HEK293 (cell line): ENCODE results near the gene STOML3.

Experiments used
- CTCF ChIA-PET: fragments of 350-600 bp; formaldehyde crosslinking; extraction: SDS; loops from one replicate; lab custom pipeline; 2021; ENCODE audit warnings: antibody characterized with exemption; lab: Yijun Ruan, JAX
- POLR2A ChIA-PET: fragments of 300-600 bp; formaldehyde crosslinking; extraction: SDS; loops from one replicate; lab custom pipeline; 2020; ENCODE audit warnings: antibody characterized with exemption, inconsistent platforms; lab: Yijun Ruan, JAX
- H3K27ac ChIP-seq: fragments of 200-500 bp; sonication (Bioruptor generic); 2 replicates; pipeline ENCODE4 v1.5.1; 2014; ENCODE audit warnings: low read depth, low read length, control low read depth, inconsistent platforms; ENCODE audit errors: extremely low read depth
- H3K36me3 ChIP-seq, 2 experiments: fragments of 200-500 bp in 1 of 2; sonication (Bioruptor generic) in 1 of 2; 1 replicate in 1 of 2; 2 replicates in 1 of 2; pipeline ENCODE4 v1.5.1; 2014 to 2017; ENCODE audit warnings: inconsistent platforms in 2 of 2, low read length in 2 of 2; ENCODE audit not compliant: control insufficient read depth in 2 of 2, insufficient read depth in 1 of 2
- H3K4me1 ChIP-seq: fragments of 200-500 bp; sonication (Bioruptor generic); 2 replicates; pipeline ENCODE4 v1.5.1; 2014; ENCODE audit warnings: mild to moderate bottlenecking, low read length, inconsistent platforms; ENCODE audit not compliant: control insufficient read depth, insufficient read depth
- H3K4me3 ChIP-seq: 2 replicates; pipeline ENCODE4 v1.5.1; 2011; ENCODE audit warnings: low read depth, mild to moderate bottlenecking, control low read depth, low read length, moderate library complexity
- H3K9me3 ChIP-seq: fragments of 200-500 bp; sonication (Bioruptor generic); 2 replicates; pipeline ENCODE4 v1.5.1; 2014; ENCODE audit warnings: low read depth, low read length, inconsistent platforms; ENCODE audit not compliant: control insufficient read depth, insufficient read depth
- GLI2 ChIP-seq: fragments of 450-650 bp; formaldehyde crosslinking; IDR thresholded peaks from 2 replicates; pipeline ENCODE4; 2017; ENCODE audit warnings: missing biosample characterization, missing genetic modification characterization, low read depth, borderline replicate concordance
- HOXA7 ChIP-seq: sonication (generic); formaldehyde crosslinking; IDR thresholded peaks from 2 replicates; pipeline ENCODE4 v1.8.1; 2022; ENCODE audit warnings: missing genetic modification reagents, borderline replicate concordance
- KLF8 ChIP-seq: fragments of 450-650 bp; formaldehyde crosslinking; IDR thresholded peaks from 2 replicates; pipeline ENCODE4 v1.5.1; 2016; ENCODE audit warnings: missing biosample characterization, missing genetic modification characterization
- SP2 ChIP-seq: fragments of 450-650 bp; formaldehyde crosslinking; IDR thresholded peaks from 2 replicates; pipeline ENCODE4 v1.5.1; 2016; ENCODE audit warnings: missing biosample characterization, missing genetic modification characterization
- ZBTB21 ChIP-seq: fragments of 450-650 bp; formaldehyde crosslinking; IDR thresholded peaks from 2 replicates; pipeline ENCODE4 v1.5.1; 2017; ENCODE audit warnings: missing biosample characterization, missing genetic modification characterization
- ZNF133 ChIP-seq: fragments of 450-650 bp; formaldehyde crosslinking; IDR thresholded peaks from 2 replicates; pipeline ENCODE4 v1.5.1; 2016; ENCODE audit warnings: missing biosample characterization, missing genetic modification characterization
- ZNF140 ChIP-seq: fragments of 450-650 bp; formaldehyde crosslinking; IDR thresholded peaks from 2 replicates; pipeline ENCODE4 v1.5.1; 2016; ENCODE audit warnings: missing biosample characterization, missing genetic modification characterization
- ZNF174 ChIP-seq: fragments of 450-650 bp; formaldehyde crosslinking; IDR thresholded peaks from 2 replicates; pipeline ENCODE4 v1.5.0; 2017; ENCODE audit warnings: missing biosample characterization, mild to moderate bottlenecking, missing genetic modification characterization
- ZNF223 ChIP-seq: fragments of 450-650 bp; formaldehyde crosslinking; IDR thresholded peaks from 2 replicates; pipeline ENCODE4 v1.5.1; 2016; ENCODE audit warnings: missing biosample characterization, missing genetic modification characterization
- ZNF23 ChIP-seq: fragments of 450-650 bp; formaldehyde crosslinking; IDR thresholded peaks from 2 replicates; pipeline ENCODE4 v1.5.1; 2016; ENCODE audit warnings: missing biosample characterization, missing genetic modification characterization, borderline replicate concordance
- ZNF292 ChIP-seq: fragments of 450-650 bp; formaldehyde crosslinking; IDR thresholded peaks from 2 replicates; pipeline ENCODE4 v1.5.1; 2016; ENCODE audit warnings: low read depth, missing biosample characterization, missing genetic modification characterization, borderline replicate concordance
- ZNF510 ChIP-seq: fragments of 450-650 bp; formaldehyde crosslinking; IDR thresholded peaks from 2 replicates; pipeline ENCODE4 v1.5.1; 2018; ENCODE audit warnings: mild to moderate bottlenecking, missing genetic modification characterization, missing biosample characterization; ENCODE audit not compliant: insufficient replicate concordance
- ZNF558 ChIP-seq: fragments of 450-650 bp; formaldehyde crosslinking; IDR thresholded peaks from 2 replicates; pipeline ENCODE4 v1.5.1; 2016; ENCODE audit warnings: missing biosample characterization, missing genetic modification characterization
- ZNF560 ChIP-seq: fragments of 450-650 bp; formaldehyde crosslinking; IDR thresholded peaks from 2 replicates; pipeline ENCODE4 v1.5.1; 2017; ENCODE audit warnings: missing biosample characterization, missing genetic modification characterization, borderline replicate concordance
- ZNF654 ChIP-seq: fragments of 450-650 bp; formaldehyde crosslinking; IDR thresholded peaks from 2 replicates; pipeline ENCODE4 v1.5.1; 2016; ENCODE audit warnings: low read depth, missing biosample characterization, missing genetic modification characterization
- ZNF660 ChIP-seq: fragments of 450-650 bp; IDR thresholded peaks from 2 replicates; pipeline ENCODE4 v1.5.1; 2018; ENCODE audit warnings: missing biosample characterization, mild to moderate bottlenecking, missing genetic modification characterization
- ZNF843 ChIP-seq: fragments of 450-650 bp; formaldehyde crosslinking; IDR thresholded peaks from 2 replicates; pipeline ENCODE4 v1.5.1; 2016; ENCODE audit warnings: missing biosample characterization, missing genetic modification characterization
- ZXDB ChIP-seq: fragments of 450-650 bp; formaldehyde crosslinking; IDR thresholded peaks from 2 replicates; pipeline ENCODE4 v1.5.1; 2016; ENCODE audit warnings: missing biosample characterization, missing genetic modification characterization
- TF ChIP-seq, protein P1 (sequence below): fragments of 450-650 bp; formaldehyde crosslinking; IDR thresholded peaks from 2 replicates; pipeline ENCODE4 v1.5.1; 2016; ENCODE audit warnings: missing biosample characterization, missing genetic modification characterization
- TF ChIP-seq, protein P2 (sequence below): fragments of 450-650 bp; formaldehyde crosslinking; IDR thresholded peaks from 2 replicates; pipeline ENCODE4 v1.5.1; 2016; ENCODE audit warnings: missing biosample characterization, missing genetic modification characterization

Gene STOML3

DNA sequence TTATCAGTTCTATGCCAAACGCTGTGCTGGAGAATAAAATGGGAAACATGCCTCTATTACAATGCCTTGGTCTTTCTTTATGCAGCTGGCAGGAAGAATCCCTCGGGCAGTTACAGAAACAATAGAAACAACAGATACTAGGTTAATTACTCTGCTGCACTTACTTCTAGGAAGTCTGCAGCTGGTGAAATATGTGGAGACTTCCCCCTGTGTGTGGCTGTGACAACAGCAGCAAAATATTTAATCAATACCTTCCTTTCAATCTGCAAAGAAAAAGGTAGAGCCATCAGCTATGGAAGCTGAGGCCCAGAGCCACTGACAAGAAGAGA lies 9.9 kb downstream of the STOML3 start (continued):
- TF ChIP-seq, protein P1, sequence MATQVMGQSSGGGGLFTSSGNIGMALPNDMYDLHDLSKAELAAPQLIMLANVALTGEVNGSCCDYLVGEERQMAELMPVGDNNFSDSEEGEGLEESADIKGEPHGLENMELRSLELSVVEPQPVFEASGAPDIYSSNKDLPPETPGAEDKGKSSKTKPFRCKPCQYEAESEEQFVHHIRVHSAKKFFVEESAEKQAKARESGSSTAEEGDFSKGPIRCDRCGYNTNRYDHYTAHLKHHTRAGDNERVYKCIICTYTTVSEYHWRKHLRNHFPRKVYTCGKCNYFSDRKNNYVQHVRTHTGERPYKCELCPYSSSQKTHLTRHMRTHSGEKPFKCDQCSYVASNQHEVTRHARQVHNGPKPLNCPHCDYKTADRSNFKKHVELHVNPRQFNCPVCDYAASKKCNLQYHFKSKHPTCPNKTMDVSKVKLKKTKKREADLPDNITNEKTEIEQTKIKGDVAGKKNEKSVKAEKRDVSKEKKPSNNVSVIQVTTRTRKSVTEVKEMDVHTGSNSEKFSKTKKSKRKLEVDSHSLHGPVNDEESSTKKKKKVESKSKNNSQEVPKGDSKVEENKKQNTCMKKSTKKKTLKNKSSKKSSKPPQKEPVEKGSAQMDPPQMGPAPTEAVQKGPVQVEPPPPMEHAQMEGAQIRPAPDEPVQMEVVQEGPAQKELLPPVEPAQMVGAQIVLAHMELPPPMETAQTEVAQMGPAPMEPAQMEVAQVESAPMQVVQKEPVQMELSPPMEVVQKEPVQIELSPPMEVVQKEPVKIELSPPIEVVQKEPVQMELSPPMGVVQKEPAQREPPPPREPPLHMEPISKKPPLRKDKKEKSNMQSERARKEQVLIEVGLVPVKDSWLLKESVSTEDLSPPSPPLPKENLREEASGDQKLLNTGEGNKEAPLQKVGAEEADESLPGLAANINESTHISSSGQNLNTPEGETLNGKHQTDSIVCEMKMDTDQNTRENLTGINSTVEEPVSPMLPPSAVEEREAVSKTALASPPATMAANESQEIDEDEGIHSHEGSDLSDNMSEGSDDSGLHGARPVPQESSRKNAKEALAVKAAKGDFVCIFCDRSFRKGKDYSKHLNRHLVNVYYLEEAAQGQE, result no peak
- TF ChIP-seq ZXDB (tag by site-specific recombination), result no peak

DNA sequence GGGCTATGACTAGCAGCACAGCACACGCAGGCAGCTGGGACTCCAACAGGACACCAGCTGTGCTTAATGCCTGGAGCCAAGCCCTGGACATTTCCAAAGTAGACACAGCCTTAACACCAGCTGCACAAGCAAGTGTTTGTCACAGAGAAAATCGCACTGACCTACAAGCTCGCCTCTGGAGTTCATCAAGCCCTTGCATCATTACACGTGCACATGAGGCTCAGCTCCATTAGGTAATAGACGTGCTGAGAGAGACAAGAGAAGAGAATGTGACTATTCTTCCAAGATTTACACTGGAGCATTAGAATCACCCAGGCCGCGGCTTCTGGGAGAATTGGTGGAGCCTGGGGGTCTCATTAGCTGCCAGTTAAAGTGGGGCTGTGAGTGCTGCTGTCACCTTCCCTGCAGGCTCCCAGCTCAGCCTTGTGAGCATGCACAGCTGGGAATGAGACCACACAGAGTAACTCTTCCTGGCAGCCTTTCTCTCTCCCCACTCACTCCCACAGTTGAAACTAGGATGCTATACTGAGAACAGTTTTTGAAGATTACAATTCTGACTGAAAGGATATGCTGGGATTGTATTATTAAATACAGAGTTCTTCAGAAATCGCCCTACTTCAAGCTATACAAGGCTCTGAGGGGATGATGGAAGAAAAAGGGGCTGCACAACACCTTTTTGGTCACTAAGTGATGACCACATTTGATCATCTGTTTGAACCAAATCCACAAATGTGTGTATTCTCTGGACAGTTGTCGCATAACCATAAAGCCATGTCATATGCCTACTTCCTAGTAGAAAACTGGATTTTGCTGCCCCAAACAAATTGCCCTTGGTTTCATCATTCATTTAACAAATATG lies 10.5 kb downstream of the STOML3 start:
- H3K36me3 ChIP-seq, result no peaks in the 10 kb centered on the region
- no peak overlapping the region for H3K27ac ChIP-seq
- POLR2A ChIA-PET, result no interaction called here
- no peaks in the 10 kb centered on the region for H3K9me3 ChIP-seq
- H3K4me1 ChIP-seq, result no peaks in the 10 kb centered on the region
- CTCF ChIA-PET, result no interaction called here
- no peak overlapping the region for H3K4me3 ChIP-seq
- TF ChIP-seq ZNF23 (tag by site-specific recombination) (no peak), ZNF660 (no peak), ZNF560 (tag by site-specific recombination) (no peak), ZBTB21 (tag by site-specific recombination) (no peak), HOXA7 (CRISPR knock-in tag) (no peak), ZNF133 (tag by site-specific recombination) (no peak), GLI2 (tag by site-specific recombination) (no peak), ZNF654 (tag by site-specific recombination) (no peak), ZNF174 (tag by site-specific recombination) (no peak), ZNF843 (no peak), KLF8 (tag by site-specific recombination) (no peak), ZNF223 (tag by site-specific recombination) (no peak), ZNF558 (tag by site-specific recombination) (no peak), ZNF510 (tag by site-specific recombination) (no peak), ZNF140 (no peak)
- TF ChIP-seq, protein P2, sequence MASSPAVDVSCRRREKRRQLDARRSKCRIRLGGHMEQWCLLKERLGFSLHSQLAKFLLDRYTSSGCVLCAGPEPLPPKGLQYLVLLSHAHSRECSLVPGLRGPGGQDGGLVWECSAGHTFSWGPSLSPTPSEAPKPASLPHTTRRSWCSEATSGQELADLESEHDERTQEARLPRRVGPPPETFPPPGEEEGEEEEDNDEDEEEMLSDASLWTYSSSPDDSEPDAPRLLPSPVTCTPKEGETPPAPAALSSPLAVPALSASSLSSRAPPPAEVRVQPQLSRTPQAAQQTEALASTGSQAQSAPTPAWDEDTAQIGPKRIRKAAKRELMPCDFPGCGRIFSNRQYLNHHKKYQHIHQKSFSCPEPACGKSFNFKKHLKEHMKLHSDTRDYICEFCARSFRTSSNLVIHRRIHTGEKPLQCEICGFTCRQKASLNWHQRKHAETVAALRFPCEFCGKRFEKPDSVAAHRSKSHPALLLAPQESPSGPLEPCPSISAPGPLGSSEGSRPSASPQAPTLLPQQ (tag by site-specific recombination), result no peak

DNA sequence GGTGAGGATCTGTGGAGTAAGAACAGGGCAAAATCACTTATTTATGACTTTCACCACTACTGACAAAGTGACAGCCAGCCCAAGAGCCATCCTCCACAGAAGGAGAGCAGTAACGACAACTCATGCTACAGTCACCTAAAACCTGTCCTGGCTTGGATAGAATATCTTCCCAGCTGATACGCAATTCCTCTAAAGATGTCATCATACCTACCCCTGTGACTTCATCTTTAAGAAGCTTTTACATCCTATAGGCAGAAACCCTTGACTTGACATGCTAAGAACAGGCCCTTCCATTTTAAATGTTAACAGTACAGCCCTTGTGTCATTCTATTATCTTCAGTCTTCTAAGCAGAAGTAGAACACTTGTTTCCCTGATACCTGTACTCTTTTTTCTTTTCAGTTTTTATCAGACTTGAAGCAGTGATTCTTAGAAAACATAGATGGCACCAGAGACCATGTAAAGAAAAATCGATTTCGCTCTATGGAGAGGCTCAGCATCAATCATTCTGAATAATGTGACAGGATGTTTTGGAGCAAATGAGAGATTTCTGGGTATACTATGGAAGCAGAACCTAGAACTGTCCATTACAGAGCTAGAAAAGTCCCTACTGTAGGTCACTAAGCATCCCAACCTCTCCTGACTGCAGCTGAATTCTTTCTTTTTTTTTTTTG lies 20.1 kb downstream of the STOML3 start:
- ChIA-PET CTCF (interaction anchor here (0.7 kb wide), 1 partner anchor 699 kb away, joined by 3 read pairs; no protein-coding TSS in a partner anchor), POLR2A (no interaction called here)
- Histone ChIP-seq H3K4me3 (no peak overlapping the region), H3K27ac (no peak overlapping the region), H3K4me1 (no peaks in the 10 kb centered on the region), H3K36me3 (no peaks in the 10 kb centered on the region), H3K9me3 (no peaks in the 10 kb centered on the region)
- no peak for TF ChIP-seq SP2 (tag by site-specific recombination)
- no peak for TF ChIP-seq ZNF292 (tag by site-specific recombination)
